SU-DHL-6 (cell line): ENCODE results near the gene HCFC2.

Source experiments
- H2AFZ ChIP-seq: fragments of 200-600 bp; sonication (generic); 2 replicates; pipeline ENCODE4 v1.6.1; 2014; ENCODE audit warnings: low read depth, mild to moderate bottlenecking, moderate library complexity, mixed read lengths, antibody characterized with exemption, low read length; ENCODE audit not compliant: severe bottlenecking
- H3F3A ChIP-seq: fragments of 200-600 bp; shearing (Covaris generic); 2 replicates; pipeline ENCODE4 v1.6.0; 2016; ENCODE audit warnings: antibody characterized with exemption, mild to moderate bottlenecking; ENCODE audit not compliant: insufficient read depth
- H3K27ac ChIP-seq: fragments of 200-600 bp; sonication (generic); 2 replicates; pipeline ENCODE4 v1.5.1; 2016; ENCODE audit warnings: low read depth, mild to moderate bottlenecking, low read length, moderate library complexity, mixed read lengths
- H3K27me3 ChIP-seq: fragments of 200-600 bp; sonication (generic), shearing (Covaris generic); 2 replicates; pipeline ENCODE4 v1.6.0; 2014; ENCODE audit warnings: mild to moderate bottlenecking, low read length
- H3K36me3 ChIP-seq: fragments of 200-600 bp; sonication (generic); 2 replicates; pipeline ENCODE4 v1.6.1; 2014; ENCODE audit warnings: mild to moderate bottlenecking, low read length, mixed read lengths
- H3K4me2 ChIP-seq: fragments of 300-600, 200-600 bp; shearing (Covaris generic), sonication (generic); 2 replicates; pipeline ENCODE4 v1.6.0; 2014; ENCODE audit warnings: low read length, low read depth, mild to moderate bottlenecking; ENCODE audit not compliant: poor library complexity, severe bottlenecking
- H3K4me3 ChIP-seq: fragments of 200-600 bp; sonication (generic); 2 replicates; pipeline ENCODE4 v1.5.1; 2014; ENCODE audit warnings: antibody characterized with exemption, low read length, mild to moderate bottlenecking, mixed read lengths; ENCODE audit not compliant: insufficient read depth, poor library complexity, severe bottlenecking
- H3K79me2 ChIP-seq: fragments of 200-600 bp; sonication (generic); 2 replicates; pipeline ENCODE4 v1.6.1; 2014; ENCODE audit warnings: mild to moderate bottlenecking, low read length, moderate library complexity; ENCODE audit not compliant: insufficient read depth
- H3K9ac ChIP-seq: fragments of 200-600 bp; sonication (generic); 2 replicates; pipeline ENCODE4 v1.7.0; 2014; ENCODE audit warnings: mild to moderate bottlenecking, low read length
- H3K9me2 ChIP-seq: fragments of 200-600 bp; sonication (generic); replicated peaks from 2 replicates; pipeline ENCODE4 v1.6.1; 2014; ENCODE audit warnings: low read length; ENCODE audit not compliant: insufficient read depth
- H3K9me3 ChIP-seq: fragments of 200-600 bp; sonication (generic); 2 replicates; pipeline ENCODE4 v1.6.1; 2014; ENCODE audit warnings: low read length, mixed read lengths; ENCODE audit not compliant: insufficient read depth
- H4K20me1 ChIP-seq: fragments of 200-600 bp; sonication (generic); 2 replicates; pipeline ENCODE4 v1.6.1; 2014; ENCODE audit warnings: low read depth, mild to moderate bottlenecking, antibody characterized with exemption, low read length, moderate library complexity, mixed read lengths
- EZH2phosphoT487 ChIP-seq: fragments of 200-600 bp; sonication (generic), shearing (Covaris generic); conservative IDR thresholded peaks from 2 replicates; pipeline ENCODE4 v1.6.1; 2018; ENCODE audit warnings: mild to moderate bottlenecking, antibody characterized with exemption, low read length, moderate library complexity, mixed read lengths
- TF ChIP-seq, protein P1 (sequence below): fragments of 200-600 bp; sonication (generic); IDR thresholded peaks from one replicate; pipeline ENCODE4 v1.5.1; 2017; ENCODE audit warnings: antibody characterized with exemption, mild to moderate bottlenecking, low read length, moderate library complexity; ENCODE audit not compliant: insufficient read depth, poor library complexity, severe bottlenecking

The HCFC2 gene

DNA sequence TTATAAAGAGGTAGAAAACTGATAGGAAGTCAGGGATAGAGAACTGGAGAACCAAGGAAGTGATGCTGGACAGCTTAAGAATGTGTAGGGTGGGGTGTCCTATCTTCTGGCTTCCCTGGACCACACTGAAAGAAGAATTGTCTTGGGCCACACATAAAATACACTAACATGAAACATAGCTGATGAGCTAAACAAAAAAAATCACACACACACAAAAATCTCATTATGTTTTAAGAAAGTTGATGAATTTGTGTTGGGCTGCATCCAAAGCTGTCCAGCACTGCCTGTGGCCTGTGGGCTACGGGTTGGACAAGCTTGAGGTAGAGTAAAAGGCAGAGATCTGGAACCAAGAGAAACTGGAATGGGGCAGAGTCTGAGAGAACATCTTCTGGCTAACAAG, 21.8 kb upstream of the HCFC2 start:
- Histone ChIP-seq H3K79me2 (no peaks in the 10 kb centered on the region), H2AFZ (no peak overlapping the region), H3K9me2 (no peaks in the 10 kb centered on the region), H3K4me2 (no peak overlapping the region), H3K36me3 (no peaks in the 10 kb centered on the region), H3K4me3 (no peak overlapping the region), H3K27ac (no peak overlapping the region), H3K9me3 (no peaks in the 10 kb centered on the region), H4K20me1 (no peaks in the 10 kb centered on the region), H3K27me3 (no peaks in the 10 kb centered on the region), H3K9ac (no peak overlapping the region), H3F3A (no peaks in the 10 kb centered on the region)
- TF ChIP-seq, protein P1, sequence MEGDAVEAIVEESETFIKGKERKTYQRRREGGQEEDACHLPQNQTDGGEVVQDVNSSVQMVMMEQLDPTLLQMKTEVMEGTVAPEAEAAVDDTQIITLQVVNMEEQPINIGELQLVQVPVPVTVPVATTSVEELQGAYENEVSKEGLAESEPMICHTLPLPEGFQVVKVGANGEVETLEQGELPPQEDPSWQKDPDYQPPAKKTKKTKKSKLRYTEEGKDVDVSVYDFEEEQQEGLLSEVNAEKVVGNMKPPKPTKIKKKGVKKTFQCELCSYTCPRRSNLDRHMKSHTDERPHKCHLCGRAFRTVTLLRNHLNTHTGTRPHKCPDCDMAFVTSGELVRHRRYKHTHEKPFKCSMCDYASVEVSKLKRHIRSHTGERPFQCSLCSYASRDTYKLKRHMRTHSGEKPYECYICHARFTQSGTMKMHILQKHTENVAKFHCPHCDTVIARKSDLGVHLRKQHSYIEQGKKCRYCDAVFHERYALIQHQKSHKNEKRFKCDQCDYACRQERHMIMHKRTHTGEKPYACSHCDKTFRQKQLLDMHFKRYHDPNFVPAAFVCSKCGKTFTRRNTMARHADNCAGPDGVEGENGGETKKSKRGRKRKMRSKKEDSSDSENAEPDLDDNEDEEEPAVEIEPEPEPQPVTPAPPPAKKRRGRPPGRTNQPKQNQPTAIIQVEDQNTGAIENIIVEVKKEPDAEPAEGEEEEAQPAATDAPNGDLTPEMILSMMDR = no peak
- TF ChIP-seq EZH2phosphoT487 = no peak

DNA sequence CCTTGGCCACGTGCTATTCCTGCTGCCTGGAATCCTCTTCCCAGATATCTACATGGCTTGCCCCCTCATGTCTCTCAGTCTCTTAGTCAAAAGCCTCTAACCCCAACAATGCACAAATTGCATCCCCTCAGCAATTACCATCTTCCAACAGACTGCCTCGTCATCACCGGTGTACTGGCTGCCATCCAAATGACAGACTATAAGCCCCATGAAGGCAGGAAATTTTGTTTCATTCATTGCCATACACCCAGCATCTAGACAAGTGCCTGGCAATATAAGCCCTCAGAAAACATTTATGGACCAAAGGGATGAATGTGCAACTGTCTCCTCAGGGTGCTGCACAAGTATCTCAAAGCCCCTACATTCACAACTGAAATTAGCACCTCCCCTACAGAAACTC, 20.2 kb upstream of the HCFC2 start:
- no peaks in the 10 kb centered on the region for H3K79me2 ChIP-seq
- H3K9me2 ChIP-seq = no peaks in the 10 kb centered on the region
- H3F3A ChIP-seq = no peaks in the 10 kb centered on the region
- H3K9me3 ChIP-seq = no peaks in the 10 kb centered on the region
- H2AFZ ChIP-seq = no peak overlapping the region
- TF ChIP-seq, protein P1 = no peak
- TF ChIP-seq EZH2phosphoT487 = no peak
- H3K27ac ChIP-seq = no peak overlapping the region
- no peaks in the 10 kb centered on the region for H3K27me3 ChIP-seq
- H3K4me2 ChIP-seq = no peak overlapping the region
- H3K4me3 ChIP-seq = no peak overlapping the region
- no peak overlapping the region for H3K9ac ChIP-seq
- H4K20me1 ChIP-seq = no peaks in the 10 kb centered on the region
- H3K36me3 ChIP-seq = no peaks in the 10 kb centered on the region

DNA sequence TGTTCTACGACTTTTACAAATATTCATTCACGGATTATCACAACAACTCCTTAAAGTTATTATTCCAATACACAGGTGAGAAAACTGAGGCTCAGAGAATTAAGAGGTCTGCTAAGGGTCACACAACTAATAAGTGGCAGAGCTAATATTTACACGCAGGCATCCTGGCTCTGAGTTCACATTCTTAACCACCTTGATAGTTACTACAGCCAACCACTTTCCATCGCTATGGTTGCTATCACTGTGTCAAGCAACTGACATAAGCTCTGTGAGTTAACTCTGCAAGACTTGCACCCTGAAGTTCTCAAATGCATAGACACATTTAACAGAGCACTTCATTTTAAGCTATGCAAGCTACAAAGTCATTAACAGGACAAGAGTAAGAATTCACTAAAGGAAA, 18.0 kb upstream of the HCFC2 start:
- Histone ChIP-seq H3K4me3 (no peak overlapping the region), H3K36me3 (no peaks in the 10 kb centered on the region), H3K9ac (no peak overlapping the region), H4K20me1 (no peaks in the 10 kb centered on the region), H3K9me3 (no peaks in the 10 kb centered on the region), H3K4me2 (no peak overlapping the region), H3F3A (no peaks in the 10 kb centered on the region), H2AFZ (no peak overlapping the region), H3K27ac (no peak overlapping the region), H3K27me3 (no peaks in the 10 kb centered on the region), H3K9me2 (no peaks in the 10 kb centered on the region), H3K79me2 (no peaks in the 10 kb centered on the region)
- TF ChIP-seq, protein P1 = no peak
- TF ChIP-seq EZH2phosphoT487 = no peak
